ENCODE measurements around the gene PIK3R3.
A peak's percentile ranks its signal among the peaks of the same experiment; 100 is the strongest.

Gene PIK3R3

DNA sequence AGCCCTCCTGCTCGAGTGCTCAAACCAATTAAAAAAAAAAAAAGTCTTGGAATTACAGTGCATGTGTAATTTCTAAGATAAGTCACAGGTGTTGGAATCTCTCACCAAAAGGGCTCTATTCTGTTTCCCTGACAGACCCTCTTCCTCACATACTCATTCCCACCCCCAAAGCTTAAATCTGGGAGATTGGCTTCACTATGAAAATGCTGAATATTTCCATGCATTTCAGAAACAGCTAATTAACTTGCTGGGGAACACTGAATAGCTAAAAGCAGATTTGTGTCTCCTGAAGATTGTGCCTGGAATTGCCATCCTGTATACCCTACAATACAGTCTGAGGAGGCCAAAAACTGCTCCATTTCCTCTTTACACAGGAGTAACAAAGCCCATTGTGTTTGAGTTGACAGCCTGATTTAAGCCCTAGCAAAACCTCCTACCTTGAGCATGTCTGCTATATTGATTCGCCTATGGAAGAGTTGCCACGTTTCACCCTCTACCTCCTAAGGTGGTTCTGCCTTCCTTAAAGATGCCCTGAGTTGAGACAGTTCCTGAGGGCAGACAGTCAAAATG lies 1.4 kb upstream of the PIK3R3 start:
- Mint-ChIP-seq H3K27me3 (peaks cover 53% of the 10 kb centered on the region), H3K9me3 (no peaks in the 10 kb centered on the region), H3K36me3 (ENCODE audit: low read depth) (no peaks in the 10 kb centered on the region), H3K4me3 (peak overlapping the region; percentile 92), H3K27ac (peak overlapping the region; percentile 98), H3K4me1 (peaks cover 34% of the 10 kb centered on the region)
- DNase-seq: no peak
- ATAC-seq: no peak

DNA sequence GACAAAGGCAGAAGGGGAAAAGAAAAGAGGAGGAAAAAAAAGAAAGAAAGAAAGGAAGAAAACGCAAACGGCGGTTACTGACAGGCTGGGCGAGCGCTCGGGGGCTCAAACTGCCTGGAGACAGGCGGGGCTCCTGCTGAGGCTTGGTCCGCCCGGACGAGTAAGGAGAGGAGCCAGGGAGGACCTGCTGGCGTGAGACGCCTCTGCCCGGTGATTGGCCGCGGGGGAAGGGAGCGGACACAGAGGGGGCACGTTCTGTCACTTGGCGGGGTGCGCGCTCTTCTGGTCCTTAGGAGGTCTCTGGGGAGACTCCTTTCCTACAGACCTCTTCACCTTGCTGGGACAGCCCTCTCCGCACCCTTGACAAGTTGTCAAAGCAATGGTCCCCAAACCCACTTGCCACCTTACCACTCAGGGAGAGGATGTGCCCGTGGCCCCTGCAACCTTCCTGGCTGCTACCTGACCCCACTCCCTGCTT lies 791 bp upstream of the PIK3R3 start:
- peak; percentile 62 for ATAC-seq
- H3K4me3 Mint-ChIP-seq: peak overlapping the region; percentile 92
- H3K36me3 Mint-ChIP-seq (ENCODE audit: low read depth): no peaks in the 10 kb centered on the region
- H3K4me1 Mint-ChIP-seq: peaks cover 34% of the 10 kb centered on the region
- H3K27ac Mint-ChIP-seq: peak overlapping the region; percentile 98
- H3K9me3 Mint-ChIP-seq: no peaks in the 10 kb centered on the region
- peaks cover 52% of the 10 kb centered on the region for H3K27me3 Mint-ChIP-seq
- DNase-seq: no peak

DNA sequence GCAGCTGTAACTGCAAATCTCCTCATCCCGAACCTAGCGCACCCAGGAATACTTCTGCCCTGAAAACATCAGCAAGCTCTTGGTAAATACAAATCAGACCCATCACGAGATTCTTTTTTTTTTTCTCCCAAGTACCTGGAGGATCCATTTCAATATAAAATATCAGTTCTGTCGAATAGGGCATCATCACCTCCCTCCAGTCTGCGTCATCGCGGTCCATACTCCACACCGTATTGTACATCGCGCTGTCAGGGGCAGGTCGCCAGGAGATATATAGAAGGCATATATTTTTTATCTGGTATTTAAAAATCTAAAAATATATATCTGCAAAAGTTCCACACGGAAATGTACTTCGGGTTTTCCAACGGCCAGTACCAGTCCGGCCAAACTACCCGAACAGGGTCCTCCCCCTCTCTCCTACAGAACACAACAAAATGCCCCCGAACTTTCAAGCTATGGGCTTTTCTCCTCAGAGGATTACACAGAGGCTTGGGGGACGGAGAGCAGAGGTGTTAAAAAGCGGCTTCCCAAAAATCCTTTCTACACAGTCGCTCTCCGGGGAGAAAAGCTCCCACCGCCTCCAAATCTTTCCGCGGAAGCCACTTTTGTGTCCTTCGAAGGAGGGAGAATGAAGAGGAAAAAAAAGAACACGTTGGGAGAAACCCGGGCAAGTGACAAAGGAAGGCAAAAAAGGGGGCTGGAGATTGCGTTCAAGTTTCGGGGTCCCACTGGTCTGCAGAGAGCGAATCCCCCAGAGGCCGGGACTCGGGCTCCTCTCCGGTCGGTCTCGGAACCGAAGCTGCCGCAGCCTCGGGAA lies 509 bp downstream of the PIK3R3 start:
- Mint-ChIP-seq H3K27ac (peak overlapping the region; percentile 76), H3K36me3 (ENCODE audit: low read depth) (no peaks in the 10 kb centered on the region), H3K9me3 (no peaks in the 10 kb centered on the region), H3K4me3 (peak overlapping the region; percentile 92), H3K4me1 (peaks cover 34% of the 10 kb centered on the region), H3K27me3 (peaks cover 56% of the 10 kb centered on the region)
- no peak for ATAC-seq
- peak; percentile 37 for DNase-seq

DNA sequence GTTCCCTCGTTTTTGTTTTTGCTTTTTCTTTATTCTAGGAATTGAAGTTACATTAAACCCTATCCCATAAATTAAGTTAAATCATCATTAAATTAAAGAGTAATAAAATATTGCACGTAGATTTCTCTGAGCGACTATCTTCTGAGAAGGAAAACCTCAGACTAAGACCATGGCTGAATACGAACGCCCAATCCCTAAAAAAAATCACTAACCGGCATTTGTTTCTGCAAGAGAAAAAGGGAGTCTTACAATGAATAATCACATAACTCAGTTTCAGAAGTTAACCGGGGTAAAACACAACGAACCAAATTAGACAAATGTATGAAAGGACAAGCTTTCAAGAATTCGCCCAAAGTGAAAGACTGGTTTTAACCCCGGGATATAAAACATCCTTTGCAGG lies 1.3 kb downstream of the PIK3R3 start:
- ATAC-seq: no peak
- Mint-ChIP-seq H3K27me3 (peaks cover 56% of the 10 kb centered on the region), H3K36me3 (ENCODE audit: low read depth) (no peaks in the 10 kb centered on the region), H3K4me3 (peak overlapping the region; percentile 92), H3K4me1 (peaks cover 34% of the 10 kb centered on the region), H3K27ac (no peak overlapping the region), H3K9me3 (no peaks in the 10 kb centered on the region)
- no peak for DNase-seq

DNA sequence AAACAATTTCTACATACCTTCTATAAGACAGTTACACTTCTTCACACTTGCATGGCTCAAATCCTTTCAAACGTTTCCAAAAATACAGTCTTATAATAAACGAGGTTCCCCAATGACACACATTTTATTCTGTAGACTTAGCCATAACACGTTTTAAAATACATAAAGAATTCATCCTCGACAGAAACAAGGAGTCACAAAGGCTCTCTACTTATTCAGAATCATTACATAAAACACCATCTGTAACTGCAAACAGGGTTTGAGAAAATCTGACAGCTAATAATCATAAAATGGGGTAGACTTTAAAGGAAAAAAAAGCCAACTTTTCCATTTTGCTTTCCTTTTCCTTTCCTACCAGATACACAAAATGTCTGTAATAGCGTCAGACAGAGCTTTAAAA lies 1.8 kb downstream of the PIK3R3 start:
- ATAC-seq (no peak), DNase-seq (no peak)
- H3K4me1 Mint-ChIP-seq: peaks cover 34% of the 10 kb centered on the region
- no peaks in the 10 kb centered on the region for H3K36me3 Mint-ChIP-seq (ENCODE audit: low read depth)
- H3K4me3 Mint-ChIP-seq: no peak overlapping the region
- peaks cover 54% of the 10 kb centered on the region for H3K27me3 Mint-ChIP-seq
- H3K27ac Mint-ChIP-seq: no peak overlapping the region
- no peaks in the 10 kb centered on the region for H3K9me3 Mint-ChIP-seq

DNA sequence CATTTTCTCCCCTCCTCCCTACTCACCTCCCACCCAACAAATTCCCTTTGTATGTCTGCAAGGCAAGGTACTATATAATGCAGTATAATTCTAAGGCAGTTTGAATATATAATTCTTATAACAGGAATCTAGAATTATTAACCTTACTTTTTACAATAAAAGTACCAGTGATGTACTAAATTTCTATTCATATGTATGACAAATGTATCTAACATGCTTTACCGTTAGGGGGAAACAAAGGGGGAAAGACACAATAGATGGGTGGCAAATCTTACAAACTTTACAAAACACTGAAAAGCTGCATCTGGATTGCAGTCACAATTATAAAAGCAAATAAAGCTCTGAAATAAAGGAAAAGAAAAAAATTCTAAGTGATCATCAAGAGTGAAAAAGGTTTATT lies 2.3 kb downstream of the PIK3R3 start:
- Mint-ChIP-seq H3K4me3 (no peak overlapping the region), H3K36me3 (ENCODE audit: low read depth) (no peaks in the 10 kb centered on the region), H3K27me3 (peaks cover 54% of the 10 kb centered on the region), H3K4me1 (peaks cover 34% of the 10 kb centered on the region), H3K9me3 (no peaks in the 10 kb centered on the region), H3K27ac (no peak overlapping the region)
- no peak for ATAC-seq
- no peak for DNase-seq

DNA sequence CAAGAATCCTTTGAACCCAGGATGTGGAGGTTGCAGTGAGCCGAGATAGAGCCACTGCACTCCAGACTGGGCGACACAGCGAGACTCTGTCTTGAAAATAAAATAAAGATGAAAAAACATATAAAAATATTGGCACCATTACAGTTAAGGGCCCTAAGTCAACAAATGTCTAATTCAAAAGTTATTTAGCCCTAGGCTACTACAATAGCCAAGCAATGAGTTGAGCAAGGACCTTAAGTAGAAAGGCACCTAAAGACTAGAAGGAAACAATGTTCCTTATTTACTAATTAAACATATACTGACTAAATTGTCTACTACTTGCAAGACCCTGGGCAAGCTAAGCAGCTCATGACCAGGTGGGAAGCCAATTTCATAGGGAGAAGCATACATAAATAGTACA lies 4.1 kb downstream of the PIK3R3 start:
- no peak for DNase-seq
- no peaks in the 10 kb centered on the region for H3K36me3 Mint-ChIP-seq (ENCODE audit: low read depth)
- H3K9me3 Mint-ChIP-seq: no peaks in the 10 kb centered on the region
- H3K4me3 Mint-ChIP-seq: no peak overlapping the region
- ATAC-seq: no peak
- peaks cover 18% of the 10 kb centered on the region for H3K4me1 Mint-ChIP-seq
- H3K27me3 Mint-ChIP-seq: peaks cover 42% of the 10 kb centered on the region
- H3K27ac Mint-ChIP-seq: no peak overlapping the region

DNA sequence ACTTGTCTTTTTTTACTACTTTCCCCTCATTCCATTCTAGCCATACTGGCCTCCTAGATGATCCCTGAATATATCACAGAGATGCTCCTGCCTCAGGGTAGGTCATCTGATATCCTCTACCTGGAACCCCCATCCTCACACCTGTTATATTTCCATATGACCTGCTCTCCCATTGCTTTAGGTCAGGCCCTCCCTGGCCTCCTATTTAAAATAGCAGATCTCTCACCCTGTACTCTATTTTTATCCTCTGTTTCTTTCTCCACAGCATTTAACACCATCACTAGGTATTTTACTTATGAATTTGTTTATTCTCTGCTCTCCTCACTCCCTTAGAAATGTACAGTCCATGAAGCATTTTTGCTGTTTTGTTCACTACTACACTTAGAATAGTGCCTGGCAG lies 13.6 kb downstream of the PIK3R3 start:
- Mint-ChIP-seq H3K9me3 (no peaks in the 10 kb centered on the region), H3K4me3 (no peak overlapping the region), H3K27me3 (no peaks in the 10 kb centered on the region), H3K4me1 (no peaks in the 10 kb centered on the region), H3K27ac (no peak overlapping the region), H3K36me3 (ENCODE audit: low read depth) (no peaks in the 10 kb centered on the region)
- DNase-seq: no peak
- ATAC-seq: no peak

DNA sequence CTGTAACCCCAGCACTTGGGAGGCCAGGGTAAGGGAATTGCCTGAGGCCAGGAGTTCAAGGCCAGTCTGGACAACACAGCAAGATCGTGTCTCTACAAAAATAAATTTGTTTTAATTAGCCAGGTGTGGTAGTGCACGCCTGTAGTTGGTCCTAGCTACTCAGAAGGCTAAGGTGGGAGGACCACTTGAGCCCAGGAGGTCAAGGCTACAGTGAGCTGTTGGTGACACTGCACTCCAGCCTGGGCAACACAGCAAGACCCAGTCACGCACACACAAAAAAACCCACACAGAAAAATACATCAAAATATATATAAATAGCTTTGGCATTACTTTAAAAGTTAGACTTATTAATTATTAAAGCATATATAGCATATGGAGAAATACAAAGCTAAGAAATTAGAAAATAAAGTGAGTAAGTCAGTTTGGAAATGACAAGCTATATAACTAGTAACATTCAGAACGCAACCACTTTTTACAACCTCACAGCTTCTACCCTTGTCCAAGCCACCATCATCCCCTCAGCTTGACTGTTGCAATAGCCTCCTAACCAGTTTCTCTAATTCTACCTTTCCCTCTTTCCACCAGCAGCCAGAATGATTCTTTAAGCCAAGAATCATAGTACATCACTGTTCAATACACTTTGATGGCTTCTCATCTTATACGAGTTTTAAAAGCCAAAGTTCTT lies 14.5 kb downstream of the PIK3R3 start:
- no peak overlapping the region for H3K27ac Mint-ChIP-seq
- no peaks in the 10 kb centered on the region for H3K27me3 Mint-ChIP-seq
- DNase-seq: no peak
- H3K4me1 Mint-ChIP-seq: no peaks in the 10 kb centered on the region
- no peaks in the 10 kb centered on the region for H3K36me3 Mint-ChIP-seq (ENCODE audit: low read depth)
- no peak for ATAC-seq
- no peak overlapping the region for H3K4me3 Mint-ChIP-seq
- H3K9me3 Mint-ChIP-seq: no peaks in the 10 kb centered on the region

DNA sequence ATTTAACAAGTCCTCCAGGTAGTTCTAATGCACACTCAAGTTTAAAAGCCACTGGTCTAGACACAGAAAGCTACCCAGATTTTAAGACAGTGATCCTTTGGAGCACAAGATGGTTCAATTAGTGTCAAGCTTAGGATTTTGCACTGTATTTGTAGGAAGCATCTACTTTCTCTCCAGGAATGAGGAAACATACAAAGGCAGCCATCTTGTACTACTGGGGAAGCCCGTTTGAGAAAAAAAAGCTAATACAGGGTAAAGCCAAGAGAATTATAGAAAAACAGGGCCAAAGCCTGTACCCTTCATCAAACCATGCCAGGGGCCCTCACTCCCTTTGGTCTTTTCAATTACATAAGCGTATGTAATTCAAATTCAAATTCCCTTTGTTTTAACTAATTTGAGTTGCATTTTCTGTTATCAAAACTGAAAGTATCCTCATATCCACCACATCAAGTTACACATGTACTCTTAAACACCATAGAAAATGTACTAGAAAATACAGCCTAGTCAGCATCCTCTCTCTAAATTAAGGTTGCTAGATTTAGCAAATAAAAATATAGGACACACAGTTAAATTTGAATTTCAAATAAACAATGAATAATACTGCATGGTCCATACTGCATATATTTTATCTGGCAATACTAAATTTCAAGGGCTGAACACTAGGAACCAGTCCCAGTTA lies 17.4 kb downstream of the PIK3R3 start:
- no peak for ATAC-seq
- Mint-ChIP-seq H3K9me3 (no peaks in the 10 kb centered on the region), H3K36me3 (ENCODE audit: low read depth) (no peaks in the 10 kb centered on the region), H3K4me1 (no peaks in the 10 kb centered on the region), H3K27ac (no peak overlapping the region), H3K27me3 (no peaks in the 10 kb centered on the region), H3K4me3 (no peak overlapping the region)
- DNase-seq: no peak

DNA sequence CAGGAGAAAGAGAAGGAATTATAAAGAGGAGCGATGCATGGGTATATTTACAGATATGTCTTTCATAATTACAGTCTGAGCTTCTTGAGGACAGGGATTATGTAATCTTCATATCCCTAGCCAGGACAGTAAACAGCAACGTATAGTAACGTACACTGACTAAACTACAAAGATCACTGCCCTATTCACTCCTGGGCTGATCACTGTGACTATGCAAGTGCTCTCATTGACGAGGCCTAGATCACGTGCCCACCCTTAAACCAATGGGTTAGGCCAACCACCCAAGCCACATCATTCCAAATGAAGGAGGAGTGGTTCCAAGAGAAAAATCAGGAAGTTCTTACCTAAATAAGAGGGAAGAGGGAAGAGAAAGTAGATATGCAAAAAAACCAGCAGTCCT lies 18.5 kb downstream of the PIK3R3 start:
- Mint-ChIP-seq H3K9me3 (no peaks in the 10 kb centered on the region), H3K27me3 (peaks cover 1% of the 10 kb centered on the region), H3K27ac (no peak overlapping the region), H3K36me3 (ENCODE audit: low read depth) (no peaks in the 10 kb centered on the region), H3K4me1 (no peaks in the 10 kb centered on the region), H3K4me3 (no peak overlapping the region)
- DNase-seq (no peak), ATAC-seq (no peak)

DNA sequence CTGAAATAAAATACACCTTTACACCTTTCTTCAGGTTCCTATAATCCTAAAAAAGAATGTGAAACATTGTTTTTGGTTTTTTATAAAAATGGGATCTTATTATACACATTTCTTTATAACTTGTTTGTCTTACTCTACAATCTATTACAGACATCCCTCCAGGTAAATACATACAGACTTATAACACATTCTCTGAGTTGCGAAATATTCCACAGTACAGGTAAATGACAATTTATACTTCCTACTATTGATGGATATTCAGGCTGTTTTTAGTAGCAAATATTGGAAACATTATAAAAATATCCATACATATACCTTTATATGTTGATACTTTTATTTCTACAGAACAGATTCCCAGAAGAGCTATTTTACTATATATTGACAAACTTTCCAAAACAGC lies 20.3 kb downstream of the PIK3R3 start:
- DNase-seq (no peak), ATAC-seq (no peak)
- Mint-ChIP-seq H3K4me1 (no peaks in the 10 kb centered on the region), H3K27me3 (peaks cover 1% of the 10 kb centered on the region), H3K9me3 (no peaks in the 10 kb centered on the region), H3K4me3 (no peak overlapping the region), H3K36me3 (ENCODE audit: low read depth) (no peaks in the 10 kb centered on the region), H3K27ac (no peak overlapping the region)

DNA sequence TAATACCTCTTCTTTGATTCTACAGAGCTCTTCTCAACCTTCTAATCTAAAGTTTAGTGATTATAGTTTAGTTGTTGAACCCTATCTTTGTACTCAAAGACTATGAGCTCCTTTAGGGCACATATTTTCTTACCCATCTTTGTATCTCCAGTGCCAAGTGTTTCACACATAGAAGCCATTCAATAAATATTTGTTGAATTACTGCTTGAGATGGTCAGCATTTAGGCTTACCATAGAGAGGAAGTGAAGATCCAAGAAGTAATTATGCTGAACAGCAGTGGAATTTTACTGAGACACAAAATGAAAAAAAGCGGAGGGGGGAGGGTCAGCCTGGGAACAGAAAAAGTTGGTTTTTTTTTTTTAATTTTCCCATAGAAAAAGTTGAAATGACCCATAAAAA lies 21.9 kb downstream of the PIK3R3 start:
- no peak for DNase-seq
- no peaks in the 10 kb centered on the region for H3K9me3 Mint-ChIP-seq
- ATAC-seq: no peak
- H3K36me3 Mint-ChIP-seq (ENCODE audit: low read depth): no peaks in the 10 kb centered on the region
- peaks cover 1% of the 10 kb centered on the region for H3K27me3 Mint-ChIP-seq
- no peak overlapping the region for H3K27ac Mint-ChIP-seq
- no peak overlapping the region for H3K4me3 Mint-ChIP-seq
- no peaks in the 10 kb centered on the region for H3K4me1 Mint-ChIP-seq

DNA sequence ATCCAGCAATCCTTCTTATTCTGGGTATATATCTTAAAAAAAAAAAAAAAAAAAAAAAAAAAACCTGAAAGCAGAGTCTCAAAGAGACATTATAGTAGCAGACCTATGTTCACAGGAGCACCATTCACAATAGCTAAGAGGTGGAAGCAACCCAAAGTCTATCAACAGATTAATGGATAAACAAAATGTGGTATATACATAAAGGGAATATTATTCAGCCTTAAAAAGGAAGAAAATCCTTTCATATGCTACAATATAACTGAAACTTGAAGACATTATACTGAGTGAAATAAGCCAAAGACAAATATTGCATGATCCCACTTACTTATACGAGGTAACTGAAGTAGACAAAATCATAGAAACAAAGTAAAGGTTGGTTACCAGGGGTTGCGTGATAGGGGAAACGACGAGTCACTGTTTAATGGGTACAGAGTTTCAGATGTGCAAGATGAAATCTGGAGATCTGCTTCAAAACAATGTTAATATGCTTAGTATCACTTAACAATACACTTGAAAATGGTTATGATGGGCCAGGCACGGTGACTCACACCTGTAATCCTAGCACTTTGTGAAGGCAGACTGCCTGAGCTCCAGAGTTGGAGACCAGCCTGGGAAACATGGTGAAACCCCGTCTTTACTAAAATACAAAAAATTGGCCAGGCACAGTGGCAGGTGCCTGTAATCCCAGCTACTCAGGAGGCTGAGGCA lies 29.5 kb downstream of the PIK3R3 start:
- Mint-ChIP-seq H3K36me3 (ENCODE audit: low read depth) (no peaks in the 10 kb centered on the region), H3K4me1 (peaks cover 7% of the 10 kb centered on the region), H3K4me3 (no peak overlapping the region), H3K9me3 (peaks cover 5% of the 10 kb centered on the region), H3K27me3 (peaks cover 2% of the 10 kb centered on the region), H3K27ac (no peak overlapping the region)
- ATAC-seq: peak; percentile 28
- no peak for DNase-seq

Data from activated naive CD8-positive, alpha-beta T cell treated with anti-CD3 and anti-CD28 coated beads, Interleukin-2, amount 50 U/mL, for 24 hours (primary cell).